Activated naive CD4-positive, alpha-beta T cell treated with anti-CD3 and anti-CD28 coated beads, Interleukin-2, amount 50 U/mL, for 16 hours (primary cell): Measurements from ENCODE around the gene EHMT1.
"Not testable (repeated sequence)": the region's sequence is repeated elsewhere in the genome, so short reads cannot be mapped to it uniquely, and the experiment has no call there.

Source experiments
- DNase-seq: peaks from one replicate; pipeline ENCODE4 v3.0.0-alpha.2; 2020

Gene EHMT1

DNA sequence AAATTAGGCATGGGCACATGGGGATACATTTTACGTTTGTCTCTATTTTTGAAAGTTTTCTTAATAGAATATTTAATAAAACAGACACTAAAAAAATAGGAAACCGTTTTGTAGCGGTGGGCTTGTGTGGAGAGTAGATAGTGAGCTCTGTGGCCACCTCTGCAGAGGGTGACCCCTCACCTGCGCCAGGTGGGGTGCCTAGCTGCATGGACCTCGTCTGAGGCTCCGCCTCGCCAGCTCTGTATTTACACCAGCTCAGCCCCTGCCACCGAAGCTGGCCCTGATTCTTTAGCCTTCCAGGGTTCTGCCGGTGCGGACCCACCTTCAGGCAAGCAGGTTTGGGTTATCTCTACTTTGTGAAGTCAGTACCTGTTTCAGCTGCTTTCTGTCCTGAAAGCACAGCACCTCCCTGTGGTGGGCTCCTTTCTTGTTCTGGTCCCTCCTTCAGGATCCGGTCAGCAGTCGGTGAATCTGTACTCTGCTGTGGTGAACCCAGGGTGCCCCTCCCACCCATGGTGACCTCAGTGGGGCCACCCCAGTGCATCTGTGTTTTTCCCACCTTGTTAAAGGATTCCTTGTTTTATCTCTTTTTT lies 153.6 kb downstream of the EHMT1 start:
- no peak for DNase-seq

DNA sequence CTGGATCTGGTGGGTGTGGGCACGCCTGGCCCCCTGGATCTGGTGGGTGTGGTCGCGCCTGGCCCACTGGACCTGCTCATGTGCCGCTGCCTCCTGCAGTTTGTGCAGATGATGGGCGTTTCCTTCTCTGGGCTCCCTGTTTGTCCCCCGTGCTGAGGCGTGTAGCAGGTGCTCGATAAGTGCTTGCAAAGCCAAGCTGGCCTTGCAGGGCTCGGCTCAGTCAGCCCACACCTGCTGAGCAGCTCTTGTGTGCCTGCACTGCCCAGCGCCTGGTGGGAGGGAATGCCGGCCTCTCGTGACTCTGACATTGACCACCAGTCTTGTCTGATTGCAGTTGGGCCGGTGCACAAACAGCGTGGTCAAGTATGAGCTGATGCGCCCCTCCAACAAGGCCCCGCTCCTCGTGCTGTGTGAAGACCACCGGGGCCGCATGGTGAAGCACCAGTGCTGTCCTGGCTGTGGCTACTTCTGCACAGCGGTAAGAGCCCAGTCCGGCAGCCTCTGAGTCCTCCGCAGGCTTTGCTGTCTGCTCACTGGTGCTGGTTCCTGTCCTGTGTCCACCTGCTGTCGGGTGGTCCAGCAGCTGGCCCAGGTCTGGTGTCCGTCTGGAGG lies 156.1 kb downstream of the EHMT1 start:
- DNase-seq = no peak

DNA sequence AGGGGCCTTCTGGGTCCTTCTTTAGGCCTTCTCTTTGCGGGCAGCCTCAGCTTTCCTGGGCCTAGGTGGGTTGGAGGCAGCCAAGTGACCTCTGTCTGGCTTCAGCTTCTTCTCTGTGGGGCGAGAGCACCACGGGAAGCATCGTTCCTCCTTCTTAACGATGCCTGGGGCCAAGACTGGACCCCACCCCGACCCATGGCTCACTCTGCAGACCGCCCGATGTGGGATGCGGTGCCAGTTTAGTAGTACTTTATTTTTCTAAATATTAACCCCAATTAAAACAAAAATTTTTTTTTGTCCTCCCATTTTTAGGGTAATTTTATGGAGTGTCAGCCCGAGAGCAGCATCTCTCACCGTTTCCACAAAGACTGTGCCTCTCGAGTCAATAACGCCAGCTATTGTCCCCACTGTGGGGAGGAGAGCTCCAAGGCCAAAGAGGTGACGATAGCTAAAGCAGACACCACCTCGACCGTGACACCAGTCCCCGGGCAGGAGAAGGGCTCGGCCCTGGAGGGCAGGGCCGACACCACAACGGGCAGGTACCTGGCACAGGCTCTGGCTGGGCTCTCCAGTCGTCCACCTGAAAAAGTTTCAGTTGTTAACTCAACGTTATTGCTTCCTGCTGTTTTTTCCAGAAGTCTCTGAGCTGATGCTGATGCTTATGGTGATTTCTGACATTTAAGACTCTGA lies 157.6 kb downstream of the EHMT1 start:
- DNase-seq = no peak

- no peak for DNase-seq
These were observed 159.0 kb downstream of the EHMT1 start for GRCh38 chr9:137777761-137778160.

- no peak for DNase-seq
These were observed 159.5 kb downstream of the EHMT1 start for GRCh38 chr9:137778336-137778735.

DNA sequence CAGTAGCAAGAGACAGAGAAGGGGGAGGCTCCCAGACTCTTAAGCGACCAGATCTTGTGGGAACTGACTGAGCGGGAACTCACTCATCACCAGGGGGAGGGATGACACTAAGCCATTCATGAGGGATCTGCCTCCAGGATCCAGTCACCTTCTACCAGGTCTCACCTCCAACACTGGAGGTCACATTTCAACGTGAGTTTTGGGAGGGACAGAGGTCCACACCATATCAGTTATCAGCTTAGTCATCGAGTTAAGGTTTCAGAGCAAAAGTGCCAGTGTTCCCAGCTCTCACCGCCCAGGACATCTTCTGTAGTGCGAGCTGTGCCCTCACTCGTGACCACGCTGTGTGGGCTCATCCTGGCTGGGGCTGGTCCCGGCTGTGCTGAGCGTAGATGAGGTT lies 160.1 kb downstream of the EHMT1 start:
- DNase-seq = no peak

DNA sequence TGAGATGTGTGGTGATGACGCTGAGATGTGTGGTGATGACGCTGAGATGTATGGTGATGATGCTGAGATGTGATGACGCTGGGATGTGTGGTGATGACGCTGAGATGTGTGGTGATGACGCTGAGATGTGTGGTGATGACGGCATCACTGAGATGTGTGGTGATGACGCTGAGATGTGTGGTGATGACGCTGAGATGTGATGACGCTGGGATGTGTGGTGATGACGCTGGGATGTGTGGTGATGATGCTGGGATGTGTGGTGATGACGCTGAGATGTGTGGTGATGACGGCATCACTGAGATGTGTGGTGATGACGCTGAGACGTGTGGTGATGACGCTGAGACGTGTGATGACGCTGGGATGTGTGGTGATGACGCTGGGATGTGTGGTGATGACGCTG lies 161.2 kb downstream of the EHMT1 start:
- not testable (repeated sequence) for DNase-seq

GRCh38 chr9:137781906-137782585 lies 163.2 kb downstream of the EHMT1 start:
- no peak for DNase-seq

- DNase-seq = no peak
These were observed 164.7 kb downstream of the EHMT1 start for GRCh38 chr9:137783521-137783920.

GRCh38 chr9:137784046-137784445 lies 165.2 kb downstream of the EHMT1 start:
- DNase-seq = no peak

DNA sequence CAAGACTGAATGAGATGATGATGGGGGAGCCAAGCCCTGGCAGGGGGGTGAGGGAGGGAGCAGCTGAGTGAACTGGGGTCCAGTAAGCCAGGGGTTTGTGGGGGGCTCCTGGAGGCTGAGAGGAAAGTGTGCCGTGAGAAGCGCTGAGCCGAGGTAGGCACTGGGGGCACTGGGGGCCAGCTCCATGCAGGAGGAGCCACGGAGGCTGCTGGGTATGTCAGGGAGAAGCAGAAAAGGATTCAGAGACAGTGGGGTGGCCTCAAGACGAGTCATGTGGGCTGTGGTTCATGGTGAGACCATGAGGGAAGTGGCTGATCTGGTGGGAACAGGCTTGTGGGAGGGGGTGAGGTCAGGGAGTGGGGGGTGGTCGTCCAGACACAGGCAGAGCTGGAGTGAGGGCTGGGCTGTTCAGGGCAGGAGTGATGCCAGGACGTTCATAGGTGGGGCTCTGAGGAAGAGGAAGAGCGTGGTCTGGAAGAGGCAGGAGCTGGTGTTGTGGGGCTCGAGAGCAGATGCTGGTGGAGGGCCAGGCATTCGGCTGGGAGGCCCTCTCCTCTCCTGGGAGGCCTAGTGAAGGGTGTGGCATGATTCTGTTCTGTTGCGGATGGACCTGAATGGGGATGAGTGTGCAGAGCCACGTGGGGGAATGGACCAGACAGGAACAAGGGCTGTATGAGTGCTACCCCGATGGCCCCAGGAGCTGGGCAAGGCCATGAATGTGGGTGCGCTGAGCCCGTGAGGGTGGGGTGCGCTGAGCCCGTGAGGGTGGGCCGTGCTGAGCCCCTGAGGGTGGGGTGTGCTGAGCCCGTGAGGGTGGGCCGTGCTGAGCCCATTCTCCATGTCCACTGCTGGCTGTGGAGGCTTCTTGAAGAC lies 166.1 kb downstream of the EHMT1 start:
- no peak for DNase-seq

- DNase-seq = no peak
These were observed 166.9 kb downstream of the EHMT1 start for GRCh38 chr9:137785704-137786161.

DNA sequence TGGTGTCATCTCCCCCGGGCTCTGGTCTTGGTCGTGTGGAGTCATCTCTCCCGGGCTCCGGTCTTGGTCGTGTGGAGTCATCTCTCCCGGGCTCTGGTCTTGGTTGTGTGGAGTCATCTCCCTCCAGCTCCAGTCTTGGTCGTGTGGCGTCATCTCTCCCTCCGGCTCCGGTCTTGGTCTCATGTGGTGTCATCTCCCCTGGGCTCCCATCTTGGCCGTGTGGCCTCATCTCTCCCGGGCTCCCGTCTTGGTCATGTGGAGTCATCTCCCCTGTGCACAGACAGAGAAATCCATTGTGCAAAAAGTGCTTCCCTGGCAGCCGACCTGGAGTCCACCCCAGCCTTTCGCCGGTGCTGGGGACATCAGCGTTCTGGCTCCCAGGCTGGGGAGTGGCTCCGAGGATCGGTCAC lies 167.7 kb downstream of the EHMT1 start:
- no peak for DNase-seq

DNA sequence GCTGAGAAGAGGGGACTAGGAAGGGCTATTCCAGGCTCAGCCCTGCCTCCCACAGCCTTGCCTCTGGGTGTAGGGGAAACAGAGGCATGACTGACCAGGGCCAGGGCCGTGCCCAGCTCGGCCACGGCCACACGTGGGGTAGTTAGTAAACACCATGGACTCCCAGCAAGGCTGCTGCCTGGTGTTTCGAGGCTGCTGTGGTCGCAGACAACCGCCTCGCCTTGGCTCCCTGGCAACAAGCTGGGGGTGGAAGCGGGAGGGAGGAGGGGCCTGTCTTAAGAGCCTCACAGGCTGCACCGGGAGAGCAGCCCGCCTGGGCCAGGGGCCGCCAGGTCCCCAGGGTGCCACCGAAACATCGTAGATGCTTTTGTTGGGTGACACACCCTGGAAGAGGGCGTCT lies 168.6 kb downstream of the EHMT1 start:
- no peak for DNase-seq

GRCh38 chr9:137787786-137788505 lies 169.1 kb downstream of the EHMT1 start:
- no peak for DNase-seq

GRCh38 chr9:137788561-137789294 lies 169.9 kb downstream of the EHMT1 start:
- DNase-seq = no peak

DNA sequence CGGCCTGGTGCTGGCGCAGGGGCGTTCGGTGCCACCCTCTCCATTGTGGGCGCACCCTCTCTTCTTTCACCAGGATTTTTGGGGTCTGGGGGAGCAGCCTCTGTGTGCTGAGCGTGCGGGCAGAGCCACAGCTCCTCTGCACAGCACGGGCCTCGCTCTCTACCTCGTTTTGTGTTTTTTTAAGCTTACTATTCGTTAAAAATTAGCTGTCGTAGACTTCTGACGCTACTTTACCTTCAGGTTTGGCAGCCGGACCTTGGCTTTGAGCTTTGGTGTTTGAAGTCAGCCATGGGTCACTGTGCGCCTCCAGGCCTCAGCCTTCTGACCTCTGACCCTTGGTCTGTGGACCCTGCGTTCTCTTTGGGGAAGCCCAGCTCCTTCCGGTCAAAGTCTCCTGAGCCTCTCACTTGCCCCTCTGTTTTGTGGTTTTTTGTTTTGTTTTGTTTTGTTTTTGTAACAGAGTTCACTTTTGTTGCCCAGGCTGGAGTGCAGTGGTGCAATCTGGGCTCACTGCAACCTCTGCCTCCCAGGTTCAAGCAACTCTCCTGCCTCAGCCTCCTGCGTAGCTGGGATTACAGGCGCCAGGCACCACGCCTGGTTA lies 170.6 kb downstream of the EHMT1 start:
- DNase-seq = no peak

- no peak for DNase-seq
These were observed 173.1 kb downstream of the EHMT1 start for GRCh38 chr9:137791947-137792346.

- no peak for DNase-seq
These were observed 174.5 kb downstream of the EHMT1 start for GRCh38 chr9:137793196-137793841.

DNA sequence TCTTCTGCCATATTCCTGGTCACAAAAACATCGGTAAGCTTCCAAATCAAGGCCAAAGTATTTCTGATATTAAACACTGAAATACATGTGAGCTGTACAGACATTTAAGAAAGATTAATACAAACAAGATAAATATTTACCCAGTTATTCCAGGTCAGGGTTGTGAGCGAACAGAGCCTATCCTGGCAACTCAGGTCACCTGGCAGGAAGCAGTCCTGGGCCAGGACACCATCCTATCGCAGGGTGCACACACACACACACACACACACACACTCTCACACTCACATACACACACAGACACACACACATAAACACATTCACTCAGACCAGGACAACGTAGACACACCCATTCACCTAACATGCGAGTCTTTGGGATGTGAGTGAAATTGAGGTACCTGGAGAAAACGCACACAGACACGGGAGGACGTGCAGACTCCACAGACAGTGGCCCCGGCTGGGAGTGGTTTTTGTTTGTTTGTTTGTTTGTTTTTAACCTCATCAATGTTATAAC lies 176.4 kb downstream of the EHMT1 start:
- DNase-seq = no peak
